Bronchus fibroblast of lung (primary cell): Measurements from ENCODE around the gene YBX2. TPM values are rescaled to one million over a fixed set of nuclear protein-coding genes. Genes with fewer than 3 reads are reported as not detected.

Experiments used
- total RNA-seq: library from RNA; depleted of rRNA; stranded (reverse); fragments of >200 nt; gene quantifications from 2 replicates; pipeline ENCODE4 v1.2.3, GENCODE V29; 2015

Gene YBX2
- 0.34 TPM in 1 of 2 replicates, not detected in the other for total RNA-seq

DNA sequence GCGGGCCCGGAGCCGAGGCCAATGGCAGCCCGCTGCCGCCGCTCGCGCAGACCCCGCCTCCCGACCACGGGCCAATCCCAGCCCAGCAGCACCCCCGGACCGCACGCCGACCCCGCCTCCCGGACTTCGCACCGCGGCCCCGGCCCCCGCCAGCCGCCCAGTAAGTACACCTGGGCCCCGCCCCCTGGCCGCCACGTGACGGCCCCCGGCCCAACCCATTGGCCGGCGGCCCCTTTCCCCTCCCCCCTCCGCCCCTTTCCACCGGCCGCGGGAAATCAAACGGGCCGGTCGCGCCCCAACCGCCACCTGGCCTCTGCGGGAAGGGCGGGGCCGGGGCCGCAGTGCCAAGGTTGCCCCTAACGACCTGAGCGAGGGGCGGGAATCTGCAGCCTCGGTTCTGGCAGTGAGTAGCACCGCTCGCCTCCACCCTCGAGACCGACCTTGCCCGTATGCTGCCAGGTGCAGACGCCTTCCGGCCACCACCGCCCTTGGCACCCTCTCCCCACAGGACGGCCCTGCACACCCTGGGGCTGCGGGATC, at the start of gene YBX2:
TSS of gene YBX2 (minus strand) at position 26 of the 540 bp plus-strand sequence. CDS start 139 bp downstream, outside the sequence.

DNA sequence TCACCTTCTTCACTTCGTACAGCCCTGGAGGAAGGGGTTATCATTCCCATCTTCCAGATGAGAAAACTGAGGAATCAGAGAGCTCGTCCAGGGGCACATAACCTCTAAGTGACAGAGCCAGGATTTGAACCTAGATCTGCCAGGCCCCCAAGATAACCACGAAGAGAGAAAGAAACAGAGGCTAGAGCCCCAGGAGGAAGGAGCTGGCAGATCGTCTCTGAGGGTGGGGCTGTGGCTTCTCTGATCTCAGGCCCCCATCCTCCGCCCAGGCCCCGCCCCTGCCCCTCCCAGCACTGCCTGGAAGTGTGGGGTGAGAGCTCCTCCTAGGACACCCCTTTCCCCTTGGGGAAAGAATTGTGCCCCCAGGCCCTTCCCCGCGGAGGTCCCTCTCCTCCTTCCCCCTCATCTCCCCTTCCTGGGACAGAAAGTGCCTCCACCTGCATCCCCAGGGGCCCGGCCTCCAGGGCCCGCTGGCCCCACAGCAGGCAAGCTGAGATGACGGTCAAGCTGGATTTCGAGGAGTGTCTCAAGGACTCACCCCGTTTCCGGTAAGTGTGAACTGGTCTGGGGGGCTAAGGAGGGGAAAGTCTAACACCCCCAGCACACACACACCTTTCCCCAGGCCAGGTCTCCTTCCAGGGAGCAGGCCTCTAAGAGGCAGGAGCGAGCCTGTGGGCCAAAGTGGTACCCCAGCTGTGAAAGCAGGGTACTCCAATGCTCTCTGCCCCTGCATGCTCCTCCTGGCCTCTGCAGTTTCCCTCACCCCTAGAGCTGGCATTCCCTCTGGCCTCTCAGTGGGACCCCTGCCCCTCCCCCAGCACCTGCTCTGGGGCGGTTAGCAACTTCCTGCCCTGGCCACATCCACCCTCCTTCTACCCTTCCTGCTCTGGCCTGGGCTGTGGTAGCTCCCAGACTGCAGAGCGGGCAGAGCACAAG, 42.1 kb upstream of the YBX2 start, which contains the start of gene ACAP1:
TSS of gene ACAP1 (plus strand) at position 290 of the 936 bp plus-strand sequence. CDS start at position 496, 206 bp downstream.

GRCh38 chr17:7328840-7329373, 34.5 kb upstream of the YBX2 start, which contains the start of gene NEURL4:
TSS of gene NEURL4 (minus strand) at chr17:7329335. CDS start at chr17:7329312, 23 bp downstream.

DNA sequence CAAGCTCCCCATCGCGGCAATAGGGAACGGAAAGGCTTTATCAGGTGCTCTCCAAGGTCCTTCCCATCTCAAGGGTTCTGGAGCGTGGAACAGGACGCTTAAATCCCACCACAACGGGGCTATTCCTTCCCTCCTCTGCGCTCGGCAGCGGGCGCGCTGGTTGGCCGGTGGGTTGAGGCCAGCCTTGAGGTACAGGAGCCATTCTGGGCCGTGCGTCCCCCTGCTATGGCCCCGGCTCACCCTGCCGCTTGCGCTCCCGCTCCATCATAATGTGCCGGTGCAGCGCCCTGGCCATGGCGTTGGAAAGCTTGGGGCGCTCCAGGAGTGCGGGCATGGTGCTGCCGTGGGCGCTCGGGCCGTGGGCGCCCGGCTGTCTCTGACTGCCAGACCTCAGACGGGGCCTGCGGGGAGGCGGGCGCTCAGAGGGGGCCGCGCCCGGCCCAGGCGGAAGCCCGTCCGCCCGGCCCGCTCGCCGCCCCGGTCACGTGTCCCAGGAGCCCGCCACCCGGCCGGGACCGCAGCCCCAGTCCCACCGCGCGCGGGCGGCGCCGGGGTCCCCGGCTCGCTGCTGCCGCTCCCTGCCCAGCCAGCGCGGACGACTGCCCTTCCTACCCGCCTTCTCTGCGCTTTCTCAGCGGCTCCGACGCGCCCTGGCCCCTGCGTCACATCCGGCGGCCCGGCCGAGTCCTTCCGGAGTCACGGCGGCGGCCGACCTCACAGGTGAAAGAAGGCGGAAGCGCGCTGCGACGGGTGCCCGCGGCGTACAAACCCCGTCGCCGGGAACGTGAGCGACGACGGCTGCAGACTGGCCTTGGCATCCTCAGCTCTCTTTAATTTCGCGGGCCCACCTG, 20.5 kb upstream of the YBX2 start, which contains the start of gene GPS2:
TSS of gene GPS2 (minus strand) at position 642 of the 851 bp plus-strand sequence. CDS start at position 334, 308 bp downstream.

GRCh38 chr17:7306911-7307685, 12.7 kb upstream of the YBX2 start, which contains the start of gene EIF5A:
TSS of gene EIF5A (plus strand) at chr17:7307628. CDS start at chr17:7309636, 2,008 bp downstream.

GRCh38 chr17:7281074-7281952, 13.1 kb downstream of the YBX2 start, which contains the start of gene SLC2A4:
TSS of gene SLC2A4 (plus strand) at chr17:7281718. CDS start at chr17:7281935, 217 bp downstream.

DNA sequence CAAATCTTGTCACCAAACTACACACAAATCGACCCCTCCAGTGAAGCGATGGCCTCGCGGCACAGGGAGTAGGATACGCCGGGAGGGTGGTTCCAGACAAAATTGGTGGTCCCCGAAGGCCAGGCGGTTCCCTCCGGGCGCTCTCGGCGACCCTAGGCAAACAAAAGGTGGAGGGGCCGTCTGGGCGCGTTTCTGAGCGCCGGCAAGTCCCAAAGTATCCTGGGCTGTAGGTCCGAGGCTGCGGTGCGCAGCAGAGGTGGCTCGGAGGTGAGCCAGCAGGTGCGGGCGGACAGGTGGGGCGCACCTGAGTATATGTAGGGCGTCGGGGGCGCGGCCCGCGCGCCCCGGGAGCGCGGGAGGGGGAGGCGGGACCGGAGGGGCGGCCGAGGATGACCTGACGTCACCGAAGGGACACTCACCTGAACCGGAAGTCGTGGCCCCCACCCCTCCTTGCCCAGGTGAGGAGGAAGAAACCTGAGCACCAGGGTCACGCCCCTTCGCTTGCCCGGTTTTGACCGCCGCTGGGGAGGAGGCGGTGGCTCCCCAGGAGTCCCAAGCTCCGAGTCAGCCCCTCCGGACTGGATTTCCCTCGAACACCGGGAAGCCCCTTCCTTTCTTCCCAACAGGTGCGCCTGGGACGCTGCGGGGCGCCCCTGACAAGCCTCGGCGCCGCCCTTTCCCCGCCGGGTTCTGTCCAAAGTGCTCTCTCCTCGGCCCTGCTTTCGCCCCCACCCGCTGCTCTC, 32.1 kb downstream of the YBX2 start, which contains the start of gene CLDN7:
TSS of gene CLDN7 (minus strand) at position 287 of the 743 bp plus-strand sequence. CDS start 435 bp downstream, outside the sequence.

DNA sequence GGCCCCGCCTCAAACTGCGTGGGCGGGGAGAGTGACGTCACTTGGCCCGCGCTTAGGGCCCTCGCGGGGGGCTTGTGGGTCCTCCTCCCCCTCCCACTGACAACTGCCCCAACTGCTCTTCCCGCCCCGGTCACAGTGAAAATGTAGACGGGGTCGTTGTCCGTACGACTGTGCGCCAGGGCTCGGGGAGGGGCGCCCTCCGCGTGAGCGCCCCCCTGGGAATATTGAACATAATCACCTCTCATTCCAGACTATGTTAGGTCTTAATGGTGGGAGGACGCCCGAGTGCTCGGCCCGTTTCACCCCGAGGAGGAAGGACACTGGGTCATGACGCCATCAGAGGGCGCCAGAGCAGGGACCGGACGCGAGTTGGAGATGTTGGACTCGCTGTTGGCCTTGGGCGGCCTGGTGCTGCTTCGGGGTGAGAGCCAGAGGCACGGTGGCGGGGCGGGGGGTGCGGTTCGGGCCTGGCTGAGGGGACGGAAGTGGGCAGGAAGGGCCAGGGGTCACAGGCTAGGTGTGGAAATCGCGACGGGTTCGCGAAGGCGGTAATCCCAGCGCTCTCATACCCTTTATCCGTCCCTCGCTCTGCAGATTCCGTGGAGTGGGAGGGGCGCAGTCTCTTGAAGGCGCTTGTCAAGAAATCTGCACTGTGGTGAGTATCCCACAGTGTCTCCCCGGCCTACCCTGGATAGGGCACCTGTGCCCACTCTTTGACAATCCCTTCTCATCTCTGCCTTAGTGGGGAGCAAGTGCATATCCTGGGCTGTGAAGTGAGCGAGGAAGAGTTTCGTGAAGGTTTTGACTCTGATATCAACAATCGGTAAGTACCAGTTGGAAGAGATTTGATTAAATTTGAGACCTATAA, 42.0 kb downstream of the YBX2 start, which contains the start of gene ELP5:
TSS of gene ELP5 (plus strand) at position 40 of the 868 bp plus-strand sequence. CDS start at position 376, 336 bp downstream.

GRCh38 chr17:7251661-7252175, 42.7 kb downstream of the YBX2 start, which contains the start of gene CTDNEP1:
TSS of gene CTDNEP1 (minus strand) at chr17:7251734. CDS start at chr17:7251296, 438 bp downstream.

DNA sequence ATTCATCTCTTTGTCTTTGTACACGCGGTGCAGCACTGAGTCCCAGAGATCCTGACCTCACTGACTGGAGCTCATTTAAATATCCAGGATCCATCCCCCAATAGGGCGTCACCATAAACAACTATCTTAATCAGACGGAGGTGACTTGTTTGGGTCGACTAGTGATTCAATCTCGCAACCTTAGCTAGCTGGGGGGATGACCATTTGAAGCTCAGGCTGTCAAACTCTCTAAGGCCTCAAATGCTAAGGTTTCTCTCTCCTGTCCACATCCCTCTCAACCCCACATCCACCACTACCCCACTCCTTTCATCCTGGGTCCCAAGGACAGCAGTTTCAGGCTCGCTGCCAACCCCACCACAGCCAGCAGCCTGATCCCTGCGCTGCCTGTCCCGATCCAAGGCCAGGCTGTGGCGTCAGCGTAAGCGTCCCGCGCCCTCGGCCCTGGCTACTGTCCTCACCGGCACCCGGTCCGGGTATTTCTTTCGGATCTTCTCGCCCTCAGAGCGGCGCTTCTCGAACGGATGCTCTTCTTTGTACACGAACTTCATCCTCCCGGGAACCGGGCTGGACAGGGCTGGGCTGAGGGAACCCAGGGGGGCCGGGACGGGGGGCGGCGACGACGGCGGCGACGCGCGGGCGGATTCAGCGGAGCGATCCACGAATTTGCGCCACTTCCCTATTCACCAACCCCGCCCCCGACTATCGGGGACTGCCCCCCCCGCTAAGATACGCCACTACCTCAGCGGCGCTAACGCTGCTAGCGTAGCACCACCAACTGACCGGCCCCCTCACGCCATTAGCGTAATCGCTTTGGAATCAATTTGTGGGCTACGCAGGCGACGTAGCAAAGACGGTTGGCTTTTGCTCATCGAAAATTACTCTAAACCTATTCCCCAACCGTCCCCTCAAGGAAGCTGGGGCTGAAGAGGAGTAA, 52.4 kb downstream of the YBX2 start, which contains the start of gene GABARAP:
TSS of gene GABARAP (minus strand) at position 667 of the 934 bp plus-strand sequence. CDS start at position 548, 119 bp downstream.

DNA sequence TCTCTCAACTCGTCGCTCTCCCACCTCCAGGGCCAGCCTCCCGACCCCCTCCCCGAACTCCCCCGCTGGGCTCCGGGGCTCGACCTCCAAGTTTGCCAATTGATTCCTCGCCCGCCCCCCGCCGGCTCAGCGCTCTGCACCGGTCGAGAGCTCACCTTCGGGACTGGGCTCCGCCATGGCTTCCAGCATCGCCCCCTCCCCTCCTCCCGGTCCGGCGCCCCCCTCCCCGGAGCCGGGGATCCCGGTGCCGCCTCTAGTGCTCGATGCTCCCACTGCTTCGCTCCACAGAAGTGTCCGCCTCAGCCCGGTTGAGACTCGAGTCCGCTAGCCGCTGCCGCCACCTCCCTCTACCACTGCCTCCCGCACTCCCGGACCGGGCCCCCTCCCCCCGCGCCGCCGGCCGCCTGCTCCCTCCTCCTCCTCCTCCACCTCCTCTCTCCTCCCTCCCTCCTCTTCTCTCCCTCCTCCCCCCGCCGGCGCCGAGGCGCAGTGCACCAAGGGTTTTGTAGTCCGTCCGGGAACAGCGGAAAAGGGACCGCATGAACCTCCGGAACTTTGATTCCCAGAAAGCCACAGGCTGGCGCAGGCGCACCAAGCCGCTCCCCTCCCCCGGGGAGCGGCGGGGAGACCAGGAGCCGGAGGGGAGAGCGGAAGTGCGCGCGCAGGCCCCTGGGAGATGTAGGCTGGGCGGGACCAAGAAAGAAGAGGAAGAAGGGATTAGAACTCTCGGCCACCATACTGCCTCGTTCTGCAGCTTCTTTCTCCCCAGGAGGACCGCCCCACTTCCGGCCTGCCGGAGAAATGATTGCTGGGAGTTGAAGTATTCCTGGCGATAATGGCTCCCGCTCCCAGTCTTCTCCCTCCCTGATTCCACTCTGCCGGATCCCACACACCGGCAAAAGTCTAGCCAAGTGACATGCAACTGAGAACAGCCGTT, 55.1 kb downstream of the YBX2 start, which contains the start of gene PHF23:
TSS of gene PHF23 (minus strand) at position 367 of the 937 bp plus-strand sequence. CDS start at position 189, 178 bp downstream.

